GM19240 (cell line): ENCODE results near the gene HDAC7.

Source experiments
- DNase-seq: peaks from one replicate; pipeline ENCODE4 v3.0.0; 2011; ENCODE audit warnings: low spot score; ENCODE audit not compliant: insufficient read length

The HDAC7 gene

DNA sequence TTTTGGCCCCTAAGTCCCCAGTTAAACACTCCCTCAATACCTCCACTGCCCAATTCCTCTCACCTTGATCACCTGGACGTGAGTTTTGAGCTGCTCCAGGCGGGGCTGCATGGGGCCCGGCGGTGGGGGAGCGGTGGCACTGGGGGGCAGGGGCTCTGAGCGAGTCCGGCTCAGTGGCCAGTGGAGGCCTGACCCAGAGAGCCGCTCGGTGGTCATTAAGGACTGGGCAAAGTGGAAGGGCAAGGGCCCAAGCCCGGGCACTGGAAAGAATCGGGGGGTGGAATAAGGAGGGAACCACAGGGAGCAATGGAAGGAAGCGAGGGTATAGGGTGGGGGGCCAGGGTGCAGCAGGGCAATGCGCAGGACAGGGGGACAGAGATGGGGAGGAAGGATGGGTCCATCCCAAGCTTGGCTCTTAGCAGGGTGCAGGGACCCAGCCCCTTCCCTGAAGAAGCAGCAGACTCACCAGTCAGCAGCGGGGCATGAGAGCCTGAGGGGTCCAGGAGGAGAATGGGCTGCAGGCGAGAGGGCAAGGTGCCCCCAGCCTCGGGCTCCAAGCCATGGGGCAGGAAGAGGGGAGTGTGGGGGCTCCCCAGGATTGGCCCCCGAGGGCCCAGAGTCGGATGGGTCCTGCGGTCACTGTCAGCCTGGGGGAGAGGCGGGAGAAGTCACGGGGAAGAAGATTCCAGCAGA lies 24.4 kb downstream of the HDAC7 start:
- no peak for DNase-seq

GRCh38 chr12:47794679-47795078 lies 25.0 kb downstream of the HDAC7 start:
- no peak for DNase-seq

DNA sequence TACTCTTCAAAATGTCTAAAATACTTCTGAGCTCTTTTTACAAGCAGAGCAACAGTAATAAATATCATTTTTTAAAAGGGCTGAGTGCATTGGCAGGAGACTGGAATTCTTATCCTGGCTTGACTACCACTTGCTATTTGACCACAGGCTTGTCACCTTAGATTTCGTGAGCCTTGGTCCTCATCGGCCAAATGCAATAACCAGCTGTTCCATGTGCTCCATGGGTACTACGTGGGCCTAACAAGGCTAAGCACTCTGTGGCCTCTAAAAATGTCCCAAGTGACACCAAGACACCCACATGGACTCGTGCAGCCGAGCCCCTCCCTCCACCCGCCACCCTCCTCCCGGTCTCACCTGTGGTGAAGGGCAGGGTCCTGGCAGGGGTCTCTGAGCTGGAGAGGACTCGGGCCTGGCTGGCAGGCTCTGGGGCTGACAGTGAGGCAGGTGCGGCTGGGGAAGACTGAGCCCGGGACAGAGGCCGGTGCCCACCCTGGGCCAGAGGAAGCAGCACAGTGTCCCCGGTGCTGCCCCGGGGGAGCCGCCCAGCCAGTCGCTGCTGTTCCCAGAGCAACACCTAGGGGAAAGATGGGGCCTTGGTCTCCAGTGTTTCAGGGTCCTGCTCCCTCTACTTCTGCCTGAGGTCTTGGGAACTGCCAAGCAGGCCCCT lies 26.6 kb downstream of the HDAC7 start:
- DNase-seq, result no peak

DNA sequence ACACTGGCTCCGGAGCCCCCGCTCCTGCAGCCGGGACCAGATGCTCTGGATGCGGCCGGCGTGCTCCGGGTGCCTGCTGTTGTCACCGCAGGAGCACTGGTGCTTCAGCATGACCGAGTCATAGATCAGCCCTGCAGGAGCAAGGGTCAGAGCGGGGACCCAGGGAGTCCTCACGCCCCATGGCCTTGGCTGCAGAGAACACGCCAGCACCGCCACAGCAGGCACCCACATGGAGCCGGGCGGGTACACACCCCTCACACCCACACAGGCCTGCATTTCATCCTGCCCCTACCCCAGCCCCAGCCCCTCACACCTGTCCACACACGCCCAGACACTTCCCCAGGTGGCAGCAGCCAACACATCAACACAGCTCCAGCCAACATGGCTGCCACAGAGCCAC lies 27.8 kb downstream of the HDAC7 start:
- no peak for DNase-seq

- no peak for DNase-seq
These were observed 28.4 kb downstream of the HDAC7 start for GRCh38 chr12:47791351-47791746.

- DNase-seq, result no peak
These were observed 28.9 kb downstream of the HDAC7 start for GRCh38 chr12:47790676-47791350.

- DNase-seq, result no peak
These were observed 29.8 kb downstream of the HDAC7 start for GRCh38 chr12:47789712-47790489.

DNA sequence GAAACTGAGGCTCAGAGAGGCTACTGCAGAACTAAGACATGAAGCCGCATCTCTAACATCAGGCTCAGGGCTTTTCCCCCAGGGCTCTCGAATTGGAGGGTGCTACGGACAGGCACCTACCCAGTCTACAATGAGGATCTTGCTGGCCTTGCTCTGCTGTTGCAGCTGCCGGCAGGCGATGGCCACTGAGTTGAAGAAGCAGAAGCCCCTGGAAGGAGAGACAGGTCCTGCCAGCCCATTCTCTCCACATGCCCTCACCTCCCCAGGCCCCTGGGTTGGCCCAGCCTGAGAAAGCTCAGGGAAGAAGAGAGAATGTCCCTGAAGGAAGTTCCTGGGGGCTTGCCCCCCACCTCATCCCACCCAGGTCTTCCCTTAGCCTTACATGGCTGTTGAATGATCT lies 30.6 kb downstream of the HDAC7 start:
- no peak for DNase-seq

- no peak for DNase-seq
These were observed 31.9 kb downstream of the HDAC7 start for GRCh38 chr12:47787596-47788319.

- DNase-seq, result no peak
These were observed 32.9 kb downstream of the HDAC7 start for GRCh38 chr12:47786662-47787280.

DNA sequence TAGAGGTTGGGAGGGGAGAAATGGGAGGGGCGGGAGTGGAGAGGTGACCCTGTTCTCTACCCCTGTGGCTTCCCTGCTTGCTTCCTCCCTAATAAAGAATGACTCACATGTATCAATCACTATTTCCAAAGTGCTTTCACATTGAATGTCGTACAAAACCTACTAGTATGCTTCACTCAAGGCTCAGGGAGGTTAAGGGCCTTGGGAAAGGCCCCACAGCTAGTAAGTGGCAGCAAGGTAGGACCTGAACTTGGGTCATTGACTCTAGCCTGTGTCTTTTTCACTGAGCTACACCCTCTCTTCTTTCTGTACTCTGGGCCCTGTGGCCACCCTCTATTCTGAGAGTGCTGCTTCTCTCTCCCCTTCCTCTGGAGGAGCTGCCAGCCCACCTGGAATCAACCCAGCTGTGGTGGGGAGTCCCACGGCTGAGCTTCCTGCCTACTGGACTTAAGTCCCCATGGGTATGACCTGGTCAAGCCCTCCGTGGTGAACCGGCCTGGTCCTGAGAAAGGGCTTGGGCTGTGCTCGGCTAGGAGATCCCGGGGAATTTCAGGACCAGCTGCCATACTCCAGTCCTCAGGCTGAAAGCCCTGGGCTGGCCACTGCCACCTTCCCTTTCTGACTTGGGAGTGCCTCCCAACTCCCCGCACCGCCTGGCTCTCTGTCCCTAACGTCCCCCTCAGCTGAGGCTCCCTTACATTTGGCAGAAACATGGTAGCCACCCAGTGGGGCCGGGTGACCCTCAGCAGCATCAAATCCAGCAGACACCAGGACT lies 33.6 kb downstream of the HDAC7 start:
- no peak for DNase-seq

GRCh38 chr12:47785036-47785886 lies 34.4 kb downstream of the HDAC7 start:
- DNase-seq, result no peak

GRCh38 chr12:47783821-47784819 lies 35.6 kb downstream of the HDAC7 start:
- DNase-seq, result no peak

DNA sequence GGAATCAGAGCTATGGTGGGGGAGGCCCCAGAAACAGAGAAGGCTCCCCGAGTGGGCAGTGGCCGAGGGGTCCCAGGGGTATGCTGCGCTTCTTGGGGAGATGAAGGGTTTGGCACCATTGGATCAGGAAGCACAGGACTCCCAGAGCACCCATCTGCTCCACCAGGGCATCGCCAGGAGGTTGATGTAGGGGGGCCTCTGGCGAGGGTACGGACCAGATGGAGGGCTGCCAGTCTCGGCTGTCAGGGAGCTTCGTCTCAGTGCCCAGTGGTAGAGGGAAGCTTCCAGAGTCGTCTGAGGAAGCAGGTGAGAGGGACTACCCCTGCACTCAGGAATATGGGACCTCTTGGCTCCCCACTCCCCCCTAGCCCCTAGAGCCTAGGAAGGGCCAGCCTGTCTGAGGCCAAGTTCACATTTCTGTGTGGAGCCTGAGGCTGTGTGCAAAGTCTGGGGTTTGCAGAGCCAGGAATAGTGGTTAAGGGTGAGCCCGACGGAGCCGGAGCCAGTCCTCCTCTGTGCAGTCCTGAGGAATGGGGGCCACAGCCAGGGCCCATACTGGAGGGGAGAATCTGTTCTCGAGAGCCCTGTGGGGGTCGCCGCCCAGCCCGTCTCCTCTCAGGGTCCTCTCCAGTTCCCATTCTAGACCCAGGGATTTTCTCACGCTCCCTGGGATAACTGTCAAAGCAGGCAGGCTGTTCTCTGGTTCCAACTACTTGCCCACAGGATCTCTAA lies 36.5 kb downstream of the HDAC7 start:
- DNase-seq, result no peak

DNA sequence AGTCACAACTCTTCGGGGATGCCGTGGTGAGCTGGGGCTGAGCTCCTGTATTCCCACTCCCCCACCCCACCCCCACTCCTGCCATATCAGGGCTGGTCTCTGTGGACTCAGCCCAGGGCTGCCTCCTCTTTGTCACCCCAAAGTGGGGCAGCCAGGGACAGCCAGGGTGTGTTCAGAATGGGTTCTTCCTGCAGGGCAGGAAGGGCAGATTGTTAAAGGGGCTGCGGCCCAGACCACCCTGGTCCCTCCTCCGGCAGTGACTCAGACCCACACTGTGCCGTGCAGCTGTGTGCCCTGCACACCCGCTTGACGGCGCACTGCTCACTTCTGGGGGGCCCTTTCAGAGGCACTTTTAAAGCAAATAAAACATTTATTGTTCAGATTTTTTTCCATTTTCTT lies 37.3 kb downstream of the HDAC7 start:
- DNase-seq, result no peak

DNA sequence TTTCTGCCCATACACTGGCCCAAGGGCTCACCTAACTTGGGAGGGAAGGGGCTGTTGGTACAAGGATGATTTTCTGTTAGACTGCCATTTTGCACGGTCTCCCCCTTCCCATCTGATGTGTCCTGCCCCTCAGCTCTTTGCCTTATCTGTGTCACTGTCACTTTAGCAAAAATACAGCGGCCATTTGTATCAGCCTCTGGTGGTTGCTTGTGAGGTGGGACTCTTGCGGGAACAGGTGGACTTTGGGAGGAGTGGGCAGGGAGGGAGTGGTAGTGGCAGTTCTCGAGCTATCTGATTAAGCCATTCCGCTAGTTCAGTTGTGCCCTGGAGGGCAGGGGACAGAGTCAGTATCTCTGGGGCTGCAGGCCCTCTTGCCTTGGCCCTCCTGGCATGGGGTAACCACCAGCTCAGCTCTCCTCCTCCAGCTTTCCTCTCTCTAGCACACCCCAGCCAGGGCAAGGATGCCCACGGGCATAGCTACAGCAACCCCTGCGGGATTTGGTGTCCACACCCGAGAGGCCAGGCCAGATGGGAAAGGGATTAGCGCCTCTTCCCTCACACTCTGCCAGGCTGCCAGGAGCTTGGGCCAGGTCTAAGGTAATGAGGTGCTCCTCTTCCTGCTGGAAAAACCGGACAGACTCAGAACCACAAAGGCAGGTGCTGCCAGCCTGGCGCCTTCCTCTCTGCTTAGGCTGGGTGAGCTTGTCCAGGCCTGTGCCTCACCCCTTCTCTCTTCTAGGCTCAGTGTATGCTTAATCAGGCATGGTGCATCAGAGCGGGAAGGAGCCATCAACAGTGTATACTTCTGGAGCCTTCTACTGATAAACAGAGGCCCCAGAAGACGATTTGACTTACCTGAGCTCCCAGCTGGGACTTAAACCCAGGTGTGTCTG lies 38.0 kb downstream of the HDAC7 start:
- no peak for DNase-seq
